Pons (tissue), 1 donor: ENCODE data around the gene TREML2.
"Not testable (repeated sequence)": the region's sequence is repeated elsewhere in the genome, so short reads cannot be mapped to it uniquely, and the experiment has no call there.

Experiments used
- DNase-seq: peaks from one replicate; pipeline ENCODE4 v3.0.0-alpha.2; 2016; ENCODE audit warnings: low spot score

The TREML2 gene

DNA sequence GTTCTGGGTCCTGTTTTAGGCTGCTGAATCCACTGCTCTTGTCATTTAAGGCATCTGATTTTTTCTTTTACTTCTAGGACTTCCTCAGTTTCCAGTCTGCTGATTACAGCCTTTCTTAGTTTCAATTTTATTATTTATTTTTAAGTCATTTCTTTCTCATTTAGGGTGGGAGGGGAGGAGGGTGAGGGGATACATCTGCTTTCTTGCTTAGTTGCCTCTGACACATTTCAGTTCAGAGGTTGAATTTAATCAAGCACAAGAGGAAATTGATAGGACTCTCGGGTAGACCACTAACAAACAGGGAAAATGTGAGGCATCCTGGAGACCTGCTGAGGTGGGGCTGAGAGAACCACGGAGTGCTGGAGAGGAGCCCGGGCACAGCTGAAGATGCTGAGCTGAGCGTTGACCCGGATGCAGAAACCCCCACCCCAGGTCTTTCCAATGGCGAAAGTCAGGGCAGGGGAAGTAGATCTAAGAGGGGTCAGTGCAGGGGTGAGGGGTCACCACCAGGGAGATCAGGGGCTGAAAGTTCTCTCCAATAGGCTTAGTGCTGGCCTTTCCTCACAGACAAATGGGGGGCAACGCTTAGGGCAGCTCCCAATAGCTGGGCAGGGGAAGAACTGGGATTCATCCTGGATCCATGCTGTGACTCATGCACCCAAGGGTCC lies 7.6 kb upstream of the TREML2 start:
- no peak for DNase-seq

DNA sequence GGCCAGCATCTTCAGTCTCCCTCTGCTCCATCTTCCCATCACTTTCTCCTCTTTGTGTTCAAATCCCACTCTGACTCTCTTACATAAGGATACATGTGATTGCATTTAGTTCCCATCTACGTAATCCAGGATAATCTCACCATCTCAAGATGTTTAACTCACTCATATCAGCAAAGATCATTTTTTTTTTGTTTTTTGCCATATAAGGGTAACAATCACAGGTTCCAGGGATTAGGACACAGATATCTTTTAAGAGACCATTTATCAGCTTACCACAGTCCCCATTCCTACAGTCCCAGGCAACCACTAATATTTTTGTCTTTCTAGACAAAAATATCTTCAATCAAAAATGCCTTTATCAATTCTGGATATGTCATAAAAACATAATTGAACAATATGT lies 3.2 kb upstream of the TREML2 start:
- no peak for DNase-seq

DNA sequence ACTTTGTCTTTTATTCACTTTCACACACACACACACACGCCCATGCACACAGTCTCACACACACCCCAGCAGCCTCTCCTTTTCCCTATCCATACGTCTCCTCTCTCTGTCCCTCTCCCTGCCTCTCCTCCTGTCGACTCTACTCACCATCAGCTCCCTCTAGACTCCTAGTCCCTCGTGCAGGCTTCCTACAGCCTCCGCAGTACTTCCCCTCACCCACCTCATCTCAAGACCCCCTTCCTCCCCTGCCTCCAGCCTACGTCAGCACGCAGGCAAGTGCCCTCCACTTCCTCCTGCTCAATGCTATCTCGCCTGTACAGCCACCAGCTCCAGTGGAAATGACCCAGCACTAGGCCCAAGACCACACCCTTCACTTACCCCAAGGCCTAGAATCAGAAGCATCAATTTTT lies 820 bp upstream of the TREML2 start:
- DNase-seq: no peak

DNA sequence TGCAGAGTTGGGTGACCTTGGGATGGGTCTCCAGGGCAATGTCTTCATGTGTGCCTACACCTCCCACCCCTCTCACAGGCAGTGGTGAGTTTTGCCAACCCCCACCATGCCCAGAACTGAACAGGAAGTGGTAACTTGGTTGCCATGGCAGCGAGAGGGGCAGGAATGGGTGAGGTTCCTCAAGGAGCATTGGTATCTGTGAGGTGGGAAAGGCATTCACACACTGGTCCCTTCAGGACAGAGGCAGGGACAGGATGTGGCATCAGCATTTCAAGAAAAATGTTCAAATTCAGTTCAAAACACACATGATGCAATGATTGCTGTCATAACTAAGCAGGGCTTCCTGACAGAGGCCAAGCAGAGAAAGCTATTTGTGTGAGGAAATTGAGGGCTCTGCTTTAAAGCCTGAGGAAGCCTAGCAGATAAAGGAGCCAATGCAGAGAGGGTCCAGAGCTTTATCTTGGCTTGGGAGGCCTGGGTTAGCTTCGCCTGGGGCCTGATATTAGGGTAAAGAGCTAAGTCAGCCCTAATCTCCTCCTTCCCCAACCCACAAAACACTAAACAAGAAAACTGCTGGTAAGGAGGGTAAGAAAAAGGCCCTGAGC lies 551 bp downstream of the TREML2 start:
- DNase-seq: peak; percentile 8

DNA sequence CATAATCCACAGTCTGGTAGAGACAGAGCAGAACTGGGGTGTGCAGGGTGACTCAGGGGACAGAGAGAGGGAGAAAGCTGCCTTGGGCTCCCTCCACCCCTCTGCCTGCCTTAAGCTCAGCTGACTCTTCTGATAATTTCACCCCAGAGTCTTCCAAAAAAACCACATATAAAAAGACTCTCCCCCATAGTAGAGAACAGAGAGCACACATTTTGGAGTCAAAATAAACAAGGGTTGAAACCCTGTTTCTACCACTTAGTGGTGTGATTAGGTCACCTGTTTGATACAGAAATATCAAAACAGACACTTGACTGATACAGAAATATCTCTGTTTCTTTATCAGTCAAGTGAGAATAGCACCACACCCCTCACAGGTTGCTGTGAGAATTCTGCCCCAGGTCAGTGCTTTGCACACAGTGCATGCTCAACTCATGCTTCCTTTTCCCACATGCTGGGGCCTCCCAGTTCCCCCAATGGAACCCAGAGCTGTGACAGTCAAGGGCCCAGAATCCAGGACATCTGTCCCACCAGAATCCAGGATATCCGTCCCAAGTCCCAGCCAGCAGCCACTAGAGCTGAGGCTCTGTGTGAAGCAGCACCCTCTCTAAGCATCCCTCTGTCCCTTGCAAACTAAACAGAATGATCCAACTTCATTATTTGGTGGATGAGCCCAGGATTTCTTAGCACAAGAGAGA lies 1.2 kb downstream of the TREML2 start:
- DNase-seq: no peak

DNA sequence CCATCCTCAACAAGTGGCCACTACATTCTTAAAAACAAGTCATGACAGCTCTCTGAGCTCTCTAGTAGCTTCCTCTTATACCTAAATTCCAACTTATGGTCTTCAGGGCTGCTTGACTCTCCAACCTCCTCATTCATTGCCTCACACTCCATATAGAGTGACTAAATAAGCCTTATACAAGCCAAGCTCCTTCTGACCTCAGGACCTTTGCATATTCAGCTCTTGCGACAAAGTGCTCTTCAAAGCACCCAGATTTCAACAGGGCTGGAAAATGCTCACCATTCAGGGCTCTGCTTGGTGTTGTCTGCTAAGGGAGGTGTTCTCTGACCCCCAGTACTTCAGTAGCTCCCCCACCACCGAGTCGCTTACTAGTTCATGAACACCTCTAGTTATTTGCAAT lies 3.7 kb downstream of the TREML2 start:
- no peak for DNase-seq

DNA sequence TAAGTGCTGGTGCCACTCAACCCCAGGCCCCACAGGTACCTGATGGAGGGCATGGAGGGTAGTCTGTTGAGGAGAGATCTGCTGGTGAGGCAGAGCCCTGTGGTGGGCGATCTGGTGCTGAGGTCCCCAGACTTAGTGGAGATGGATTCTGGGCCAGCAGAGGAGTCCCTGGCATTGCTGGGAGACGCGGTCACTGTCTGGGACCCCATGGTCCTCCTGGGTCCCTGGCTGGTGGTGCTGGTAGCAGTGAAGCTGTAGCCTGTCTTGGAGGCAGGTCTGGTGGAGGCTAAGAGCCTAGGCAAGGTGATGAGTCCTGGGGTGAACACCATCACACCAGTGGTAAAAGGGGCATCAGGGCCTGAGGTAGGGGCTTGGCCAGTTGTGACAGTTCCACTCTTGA lies 6.6 kb downstream of the TREML2 start:
- DNase-seq: no peak

DNA sequence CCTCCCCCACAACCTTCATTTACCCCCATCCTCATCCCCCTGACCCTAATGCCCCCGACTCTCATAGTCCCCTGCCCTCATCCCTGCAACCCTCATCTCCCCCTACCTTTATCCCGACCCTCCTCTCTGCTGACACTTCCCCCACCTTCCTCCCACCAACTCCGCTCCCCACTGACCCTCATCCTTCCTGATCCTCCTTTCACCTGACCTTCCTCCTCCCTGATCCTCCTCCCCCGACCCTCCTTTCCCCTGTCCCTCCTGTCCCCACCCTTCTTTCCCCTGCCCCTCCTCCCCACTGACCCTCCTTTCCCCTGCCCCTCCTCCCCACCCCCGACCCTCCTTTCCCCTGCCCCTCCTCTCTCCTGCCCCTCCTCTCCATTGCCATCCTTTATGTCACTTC lies 7.1 kb downstream of the TREML2 start:
- no peak for DNase-seq

DNA sequence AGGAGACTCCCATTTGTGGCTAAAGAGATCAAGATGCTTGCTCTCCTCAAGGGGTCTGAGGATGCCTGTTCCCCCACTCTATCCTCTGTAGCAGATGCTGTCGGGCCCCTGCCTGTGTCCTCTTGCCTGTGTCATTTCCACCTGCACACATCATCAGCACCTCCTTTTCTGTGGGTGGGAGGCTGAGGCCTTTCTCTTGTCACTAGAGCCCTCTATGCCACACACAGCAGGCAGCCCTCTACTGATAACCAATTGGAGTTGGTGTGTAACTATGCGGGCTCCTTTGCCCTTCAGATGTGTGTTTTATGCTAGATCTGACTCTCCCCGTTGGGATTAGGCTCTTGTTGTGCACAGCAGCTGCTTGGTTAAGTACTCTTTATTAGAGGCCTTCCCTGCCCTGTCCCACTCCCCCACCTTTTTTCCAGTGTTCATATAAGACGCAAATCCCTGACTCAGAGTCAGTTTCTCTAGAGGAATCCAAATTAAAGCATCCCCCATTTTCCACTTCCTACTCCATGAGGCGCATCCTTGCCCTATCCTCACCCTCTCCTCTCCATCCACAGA lies 7.7 kb downstream of the TREML2 start:
- DNase-seq: no peak

DNA sequence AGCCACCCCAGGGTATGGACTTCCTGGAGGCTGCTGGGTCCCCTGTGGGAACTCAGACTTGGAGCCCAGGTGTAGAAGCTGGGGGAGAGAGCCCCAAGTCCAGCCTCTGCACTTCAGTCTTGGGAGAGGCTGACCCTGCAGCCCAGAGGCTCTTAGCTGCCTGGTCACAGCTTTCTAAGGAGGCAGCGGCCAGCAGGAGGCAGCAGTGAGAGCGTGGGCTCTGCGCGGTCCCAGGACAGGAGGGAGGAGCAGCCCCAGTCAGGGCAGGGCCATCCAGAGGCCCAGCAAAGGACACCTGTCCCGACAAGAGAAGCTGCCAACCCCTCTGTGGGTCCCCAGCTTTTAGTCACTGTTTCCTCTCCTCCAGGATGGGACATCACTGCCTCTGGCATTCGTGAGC lies 9.4 kb downstream of the TREML2 start:
- no peak for DNase-seq

DNA sequence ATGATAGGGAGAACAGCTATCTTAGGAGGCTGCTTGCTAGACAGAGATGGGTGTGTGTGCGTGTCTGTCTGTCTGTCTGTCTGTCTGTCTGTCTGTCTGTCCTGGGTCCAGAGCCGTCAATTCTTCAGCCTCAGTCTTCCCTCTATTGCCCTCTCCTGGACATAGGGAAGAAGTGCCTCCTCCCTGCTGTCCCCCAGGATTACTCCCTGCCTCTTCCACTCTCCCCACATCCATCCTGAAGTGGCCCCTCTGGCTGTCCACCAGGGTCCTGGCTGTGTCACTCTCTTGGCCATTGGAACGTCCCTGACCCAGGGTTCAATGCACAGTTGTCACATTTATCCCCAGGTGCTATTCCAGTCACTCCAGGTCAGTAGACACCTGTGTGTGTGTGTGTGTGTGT lies 10.2 kb downstream of the TREML2 start:
- DNase-seq: no peak

DNA sequence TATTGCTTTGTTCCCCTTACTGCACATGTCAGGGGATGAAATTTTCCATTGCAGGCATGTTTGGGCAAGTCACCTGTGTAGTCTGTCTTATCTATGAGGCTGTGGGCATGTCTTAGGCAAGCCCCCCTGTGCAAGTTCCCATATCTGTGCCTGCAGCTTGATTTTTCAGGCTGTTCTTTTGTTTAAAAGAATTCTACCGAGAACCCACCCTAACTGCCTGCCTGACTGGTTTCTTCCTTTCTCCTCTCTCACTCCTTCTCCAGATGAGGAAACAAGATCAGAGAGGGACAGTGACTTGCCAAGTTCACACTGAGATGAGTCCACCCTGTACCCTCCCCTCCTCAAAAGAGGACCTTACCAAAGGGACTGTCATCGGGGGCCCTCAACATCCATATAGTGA lies 11.0 kb downstream of the TREML2 start:
- DNase-seq: no peak

DNA sequence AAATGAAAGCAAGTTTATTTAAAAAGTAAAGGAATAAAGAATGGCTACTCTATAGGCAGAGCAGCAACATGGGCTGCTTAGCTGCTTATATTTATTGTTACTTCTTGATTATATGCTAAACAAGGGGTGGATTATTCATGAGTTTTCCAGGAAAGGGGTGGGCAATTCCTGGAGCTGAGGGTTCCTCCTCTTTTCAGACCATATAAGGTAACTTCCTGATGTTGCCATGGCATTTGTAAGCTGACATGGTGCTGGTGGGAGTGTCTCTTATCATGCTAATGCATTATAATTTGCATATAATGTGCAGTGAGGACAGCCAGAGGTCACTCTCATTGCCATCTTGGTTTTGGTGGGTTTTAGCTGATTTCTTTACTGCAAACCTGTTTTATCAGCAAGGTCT lies 11.9 kb downstream of the TREML2 start:
- DNase-seq: not testable (repeated sequence)

DNA sequence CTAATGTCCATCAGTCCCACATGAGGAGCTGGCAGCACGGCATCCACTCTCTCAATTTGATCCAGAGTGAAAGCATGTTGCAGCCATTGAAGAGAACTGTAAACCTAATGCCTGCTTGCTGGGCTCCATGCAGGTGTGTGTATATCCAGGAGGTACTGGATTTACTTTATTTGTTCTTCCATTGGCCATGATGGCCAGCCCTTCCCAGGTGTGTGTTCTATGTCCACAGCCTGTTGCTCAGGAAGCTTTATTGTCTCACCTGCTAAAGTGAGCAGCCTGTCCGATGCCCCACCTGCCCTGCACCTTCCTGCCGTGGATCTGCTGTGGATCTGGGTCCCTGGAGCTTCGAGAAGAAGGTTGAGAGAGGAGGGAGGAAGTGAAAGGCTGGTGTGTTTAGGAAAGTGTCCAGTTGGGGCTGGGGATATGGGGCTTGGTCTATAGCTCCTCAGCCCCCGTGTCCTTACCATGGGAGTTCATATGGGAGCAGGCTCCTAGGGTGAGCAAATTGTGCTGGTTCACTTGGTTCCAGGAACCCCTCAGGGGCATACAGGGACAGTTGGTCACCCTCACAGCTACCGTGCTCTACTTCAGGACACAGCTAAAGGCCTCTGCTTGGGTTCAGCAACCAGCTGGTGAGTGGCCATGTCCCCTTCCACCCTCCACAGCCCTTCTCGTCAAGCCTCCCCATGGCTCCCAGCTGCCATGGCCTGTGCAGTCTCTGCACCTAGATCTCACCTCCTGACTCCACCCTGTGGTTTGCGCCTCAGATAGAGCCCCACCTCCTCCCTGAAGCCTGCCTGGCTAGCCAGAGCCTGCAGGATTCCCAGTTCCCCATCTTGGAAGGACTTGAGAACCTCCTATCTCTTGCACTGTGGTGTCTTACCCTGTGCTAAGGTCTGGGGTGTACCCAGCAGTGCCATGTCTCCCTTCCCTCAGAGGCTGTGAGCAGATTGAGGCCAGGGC lies 12.7 kb downstream of the TREML2 start:
- DNase-seq: no peak

DNA sequence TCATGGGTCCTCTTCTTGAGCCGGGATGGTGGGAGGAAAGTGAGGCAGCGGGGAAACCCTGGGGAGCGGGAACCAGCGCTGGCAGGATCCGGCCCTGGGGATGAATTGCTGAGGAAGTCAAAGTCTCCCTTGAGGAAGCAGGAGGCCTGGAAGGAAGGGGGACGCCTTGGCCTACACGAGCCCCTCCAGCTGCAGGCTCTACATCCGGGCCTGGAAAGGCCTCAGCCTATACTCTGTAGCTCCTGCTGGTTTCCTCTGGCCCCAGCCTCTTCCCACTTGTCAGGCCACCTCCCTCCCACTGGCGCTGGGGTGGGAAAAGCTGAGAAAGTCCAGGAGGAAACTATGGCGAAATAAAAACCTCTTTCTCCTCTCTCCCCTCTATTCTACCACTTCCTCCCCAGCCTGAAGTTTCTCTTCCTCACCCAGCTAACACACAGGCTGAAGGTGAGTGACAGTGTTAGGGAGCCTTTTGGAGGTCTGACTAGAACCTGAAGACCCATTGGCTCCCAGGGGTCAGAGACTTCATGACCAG lies 14.9 kb downstream of the TREML2 start:
- peak; percentile 5 for DNase-seq

DNA sequence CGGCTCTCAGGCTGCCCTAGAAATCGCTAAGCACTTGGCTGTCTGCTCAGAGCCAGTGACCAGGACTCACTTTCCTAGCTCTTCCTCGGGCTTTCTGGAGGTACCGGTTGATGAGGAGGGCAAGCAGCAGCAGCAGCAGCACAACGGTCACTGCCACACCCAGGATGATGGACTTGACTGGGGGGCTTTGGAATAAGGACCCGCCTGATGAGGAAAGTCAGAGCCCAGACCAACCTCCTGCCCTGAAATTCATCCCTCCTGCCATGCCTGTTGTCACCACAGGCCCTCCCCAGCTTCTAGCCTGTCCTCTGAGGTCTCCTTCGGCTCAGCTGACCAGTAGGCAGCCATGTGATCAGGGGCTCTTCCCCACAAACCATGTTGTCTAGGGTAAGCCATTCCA lies 16.2 kb downstream of the TREML2 start:
- DNase-seq: no peak

DNA sequence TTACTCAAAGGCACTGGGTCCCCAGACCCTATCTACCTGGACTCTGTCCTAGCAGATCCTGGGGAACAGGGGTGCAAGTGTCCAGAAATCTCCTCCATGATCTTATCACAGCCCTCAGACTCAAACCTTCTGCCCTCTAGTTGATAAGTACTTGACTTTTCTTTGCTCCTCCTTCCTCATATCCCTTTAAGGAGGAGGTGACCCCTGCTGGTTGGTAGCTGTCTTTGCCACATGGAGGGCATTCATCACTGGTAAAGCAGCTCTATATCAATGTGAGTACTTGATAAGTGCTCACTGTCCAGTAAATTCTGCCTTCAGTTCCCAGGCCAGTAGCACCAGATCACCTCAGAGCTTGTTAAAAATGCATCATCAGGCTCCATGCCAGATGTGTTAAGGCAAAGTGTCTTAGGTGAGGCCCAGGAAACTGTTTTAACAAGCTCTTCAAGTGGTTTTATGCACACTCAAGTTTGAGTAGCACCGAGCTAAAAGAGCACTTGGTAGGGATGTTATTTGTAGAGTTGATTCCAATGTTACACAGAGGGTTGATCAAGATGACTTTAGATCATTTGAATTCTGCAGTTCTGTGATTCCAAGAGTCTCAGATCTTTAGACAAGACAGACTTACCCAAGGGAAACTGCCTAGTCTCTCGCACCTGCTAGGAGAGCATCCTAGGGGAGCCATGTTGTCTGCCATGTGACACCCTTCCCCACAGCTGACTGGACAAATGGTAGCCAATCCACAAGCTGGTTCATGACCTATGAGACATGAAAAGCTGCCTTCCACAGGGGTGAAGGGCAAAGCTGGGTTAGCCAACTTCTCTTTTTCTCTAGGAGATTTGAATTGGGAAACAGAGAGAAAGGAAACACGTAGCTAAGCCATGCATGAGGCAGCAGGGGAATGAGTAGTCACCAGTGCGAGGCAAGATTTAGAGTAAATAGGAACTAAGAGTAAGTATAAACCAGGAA lies 18.6 kb downstream of the TREML2 start:
- DNase-seq: peak; percentile 84

DNA sequence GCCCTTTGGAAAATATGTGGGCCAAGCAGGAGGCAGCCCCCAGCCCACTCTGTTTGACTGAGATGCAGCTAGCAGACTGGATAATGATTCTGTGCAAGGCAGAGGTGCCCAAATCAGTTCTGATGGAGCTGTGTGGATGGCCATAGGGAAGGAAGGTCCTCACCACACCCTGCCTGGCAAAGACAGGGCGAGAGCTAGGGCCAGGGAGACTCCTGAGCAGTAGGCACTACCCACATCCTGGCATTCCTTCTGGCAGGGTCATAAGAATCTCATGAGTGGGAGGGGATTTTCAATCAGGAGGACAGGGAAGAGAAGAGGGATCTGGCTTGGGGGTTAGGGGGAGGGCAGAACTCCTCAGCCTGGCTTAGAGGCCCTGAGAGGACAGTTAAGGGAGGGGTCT lies 19.4 kb downstream of the TREML2 start:
- DNase-seq: no peak

DNA sequence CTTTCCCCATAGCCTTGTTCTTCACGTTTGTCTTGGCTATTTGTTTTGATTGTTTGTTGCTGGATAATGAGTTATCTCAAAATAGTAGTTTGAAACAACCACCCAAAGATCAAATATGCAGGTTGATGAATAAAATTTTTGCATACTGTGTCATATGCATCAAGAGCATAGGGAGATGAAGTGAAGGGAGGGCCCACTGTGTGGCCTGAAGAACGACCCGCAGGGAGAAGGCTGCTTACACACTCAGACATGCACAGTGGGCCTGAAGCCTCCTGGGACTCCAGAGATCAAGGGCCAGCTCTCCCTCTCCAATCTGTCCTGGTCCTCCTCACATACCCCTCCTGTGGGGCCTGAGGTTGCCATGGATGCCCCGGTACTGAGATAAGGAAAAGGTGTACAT lies 21.8 kb downstream of the TREML2 start:
- DNase-seq: no peak

DNA sequence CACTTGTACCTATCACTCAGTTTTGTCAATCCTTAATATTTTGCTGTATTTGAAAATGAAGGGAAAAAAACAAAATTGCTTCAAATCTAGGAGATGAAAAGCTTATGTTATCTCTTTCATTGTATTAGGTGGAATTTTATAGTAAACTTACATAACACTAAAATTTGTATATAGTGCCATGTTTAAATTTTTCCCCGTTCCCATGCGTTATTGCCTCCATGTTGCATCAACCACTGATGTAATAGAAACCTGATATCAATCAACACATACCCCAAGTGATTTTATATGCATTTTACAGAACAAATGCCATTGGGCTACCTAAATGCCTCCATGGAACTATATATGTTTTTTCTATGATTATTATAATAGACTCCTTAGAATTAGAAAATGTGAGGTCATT lies 23.3 kb downstream of the TREML2 start:
- no peak for DNase-seq

DNA sequence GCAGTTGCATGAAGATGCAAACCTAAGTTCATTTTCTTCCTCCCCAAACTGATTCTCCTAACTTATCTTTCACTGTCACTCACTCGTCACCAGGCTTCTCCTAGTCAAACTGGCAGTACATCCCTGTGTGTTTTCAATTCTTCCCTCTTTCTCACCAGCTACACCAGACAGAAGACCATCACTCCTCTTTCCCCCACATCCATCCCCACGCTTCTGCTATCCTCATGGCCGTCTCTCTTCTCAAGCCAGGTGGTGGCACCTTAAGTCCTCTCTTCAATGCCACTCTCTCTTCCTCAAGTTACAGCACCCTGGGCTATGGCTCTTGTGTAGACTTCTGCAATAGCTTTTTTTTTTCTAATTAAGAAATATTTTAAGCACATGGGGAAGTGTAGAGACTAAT lies 23.7 kb downstream of the TREML2 start:
- no peak for DNase-seq
